Kasumi-1 (cell line): Measurements from ENCODE around the gene RGS6.
A peak's percentile ranks its signal among the peaks of the same experiment; 100 is the strongest.

Experiments used
- DNase-seq, 2 experiments: peaks; one replicate each; lab custom pipeline; 2025; lab: John Stamatoyannopoulos, UW

The RGS6 gene

GRCh38 chr14:72164420-72165228, 232.4 kb downstream of the RGS6 start:
- DNase-seq: peak; percentile 8 to 19

- DNase-seq: no peak
Measured at GRCh38 chr14:72165229-72165698, 233.0 kb downstream of the RGS6 start.

DNA sequence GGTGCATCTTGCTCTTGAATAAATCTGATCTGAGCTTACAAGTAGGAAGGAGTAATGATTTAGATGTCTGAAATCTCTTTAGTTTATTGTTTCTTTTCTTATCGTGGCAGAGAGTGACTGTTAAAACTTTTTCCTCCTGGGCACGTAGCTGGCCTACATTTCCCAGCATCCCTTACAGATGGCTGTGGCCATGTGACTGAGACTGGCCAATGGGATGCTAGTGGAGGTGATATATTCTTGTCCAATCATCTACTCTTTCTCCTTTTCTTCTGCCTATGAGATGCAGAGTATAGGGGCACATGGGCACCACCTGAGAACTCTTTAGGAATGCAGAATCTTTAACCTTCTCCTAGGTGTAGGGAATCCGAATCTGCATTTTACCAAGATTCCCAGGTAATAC, 237.3 kb downstream of the RGS6 start:
- DNase-seq: no peak

DNA sequence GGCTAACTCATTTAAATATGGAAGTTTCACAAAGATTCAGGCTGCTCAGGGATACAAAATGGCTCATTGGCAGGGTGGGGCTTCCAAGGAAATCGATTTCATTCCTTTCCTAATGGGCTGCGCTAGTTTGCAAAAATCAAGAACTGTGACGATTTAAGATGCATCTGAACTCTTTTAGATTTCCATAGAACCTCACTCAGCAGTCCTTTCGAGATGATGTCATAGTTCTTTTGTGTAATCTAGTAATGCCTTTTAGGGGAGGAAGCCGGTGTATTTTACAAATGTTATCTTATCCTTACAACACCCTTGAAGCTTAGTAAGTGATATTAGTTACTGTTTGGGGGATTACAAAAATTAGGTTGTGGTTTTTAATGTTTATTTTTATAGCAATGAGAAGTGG, 239.8 kb downstream of the RGS6 start:
- DNase-seq: no peak

GRCh38 chr14:72172597-72172996, 240.4 kb downstream of the RGS6 start:
- DNase-seq: no peak

DNA sequence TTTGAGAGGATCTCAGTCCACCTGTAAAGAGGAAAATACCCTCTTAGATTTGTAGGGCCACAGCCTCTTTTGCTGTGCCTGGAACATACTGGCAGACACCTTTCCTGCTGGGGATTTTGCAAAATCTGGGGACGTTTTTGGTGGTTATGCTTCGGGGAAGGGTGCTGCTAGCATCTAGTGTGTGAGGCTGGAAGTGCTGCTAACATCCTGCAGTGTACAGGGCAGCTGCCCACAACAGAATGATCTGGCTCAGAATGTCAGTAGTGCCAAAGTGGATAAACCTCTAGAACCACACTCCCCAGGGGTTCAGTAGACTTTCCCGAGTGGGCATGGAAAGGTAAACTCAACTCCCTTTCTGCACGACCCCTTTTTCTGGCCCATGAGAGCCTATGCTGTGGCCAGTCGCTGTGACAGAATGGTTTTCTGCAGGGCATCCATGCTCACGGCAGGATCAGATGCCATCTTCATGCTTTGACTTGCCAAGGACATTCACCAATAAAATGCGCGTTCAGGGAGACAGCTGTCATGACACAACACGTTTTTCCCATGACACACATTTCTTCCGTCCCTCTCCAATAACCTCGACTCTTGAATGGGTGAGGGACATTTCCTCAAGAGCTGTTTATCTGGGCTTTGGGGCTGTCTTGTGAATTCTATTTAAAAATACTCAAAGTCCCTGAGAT, 240.9 kb downstream of the RGS6 start:
- DNase-seq: no peak

- no peak for DNase-seq
Measured at GRCh38 chr14:72177251-72177650, 245.0 kb downstream of the RGS6 start.

GRCh38 chr14:72178517-72178916, 246.3 kb downstream of the RGS6 start:
- peak in 1 of 2 experiments; percentile 1 for DNase-seq

GRCh38 chr14:72182708-72183432, 250.6 kb downstream of the RGS6 start:
- no peak for DNase-seq

DNA sequence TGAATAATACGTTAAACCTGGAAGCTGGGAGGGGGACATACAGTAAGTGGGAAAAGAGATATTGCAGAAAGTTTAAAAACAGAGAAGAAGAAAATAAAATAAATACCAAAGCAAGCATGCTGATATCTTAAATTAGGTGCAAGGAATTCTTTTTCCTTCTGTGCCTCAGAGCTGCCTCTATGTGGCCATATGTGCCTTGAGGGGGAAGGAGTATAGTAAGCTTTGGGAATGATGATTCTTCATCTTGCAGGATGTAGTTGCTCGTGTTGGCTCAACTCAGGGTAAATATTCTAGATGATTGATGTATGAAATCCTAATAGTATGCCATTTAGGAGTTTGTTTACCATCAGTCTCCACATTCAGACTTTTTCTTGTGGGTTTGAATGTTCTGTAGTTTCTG, 251.4 kb downstream of the RGS6 start:
- DNase-seq: no peak

GRCh38 chr14:72186523-72186922, 254.3 kb downstream of the RGS6 start:
- no peak for DNase-seq

GRCh38 chr14:72196237-72197015, 264.2 kb downstream of the RGS6 start:
- no peak for DNase-seq

DNA sequence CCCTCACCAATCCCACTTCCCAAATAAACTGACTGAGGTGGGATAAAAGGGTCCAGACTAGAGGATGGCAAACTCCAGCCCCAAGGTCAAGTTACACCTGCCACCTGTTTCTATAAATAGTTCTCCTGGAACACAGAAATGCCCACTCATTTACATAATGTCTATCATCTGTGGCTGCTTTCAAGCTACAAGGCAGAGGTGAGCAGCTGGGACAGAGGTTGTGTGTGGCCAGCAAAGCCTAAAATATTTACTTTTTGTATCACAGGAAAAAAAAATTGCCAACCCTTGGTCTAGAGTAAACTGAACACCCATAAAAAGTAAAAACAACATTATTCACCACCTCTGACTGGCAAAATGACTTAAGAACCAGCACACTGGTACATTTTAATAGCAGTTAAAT, 269.4 kb downstream of the RGS6 start:
- DNase-seq: no peak

- no peak for DNase-seq
Measured at GRCh38 chr14:72213424-72213823, 281.2 kb downstream of the RGS6 start.

DNA sequence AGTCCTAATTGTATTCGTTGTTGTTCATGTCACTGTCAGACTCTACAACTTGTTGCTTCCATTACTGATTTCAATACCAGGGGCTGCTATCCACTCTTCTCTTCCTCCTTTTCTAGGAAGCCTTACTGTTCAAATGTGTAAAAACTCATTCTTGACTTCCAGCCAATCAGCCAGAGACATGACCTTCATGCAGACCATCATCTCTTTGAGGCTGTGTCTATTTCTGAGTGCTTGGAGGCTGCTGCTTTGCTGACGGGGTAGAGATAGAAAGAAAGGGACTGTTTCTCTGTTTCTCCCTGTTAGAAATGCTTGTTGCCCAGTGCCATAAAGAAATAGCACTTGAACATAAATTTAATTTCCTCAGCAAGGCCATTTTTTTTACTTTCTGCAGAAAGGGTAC, 282.9 kb downstream of the RGS6 start:
- DNase-seq: no peak

DNA sequence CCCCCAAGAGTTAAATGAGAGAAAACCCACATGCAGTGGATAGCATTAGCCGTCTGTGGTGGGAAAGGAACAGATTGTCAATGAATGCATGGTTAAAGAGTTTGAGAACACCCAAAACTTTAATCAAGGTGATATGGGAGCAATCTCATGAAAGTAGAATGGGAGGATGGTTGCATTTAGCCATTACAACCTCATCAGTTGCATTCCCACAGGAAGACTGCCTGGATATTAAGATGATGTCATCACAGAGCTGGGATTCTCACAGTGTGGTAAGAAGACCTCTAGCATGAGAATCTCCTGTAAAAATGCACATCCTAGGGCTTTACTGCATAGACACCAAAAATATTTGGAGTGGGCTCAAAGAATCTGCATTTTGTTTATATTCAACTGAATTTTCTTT, 284.9 kb downstream of the RGS6 start:
- no peak for DNase-seq

- DNase-seq: no peak
Measured at GRCh38 chr14:72222046-72222445, 289.8 kb downstream of the RGS6 start.

GRCh38 chr14:72236629-72237028, 304.4 kb downstream of the RGS6 start:
- DNase-seq: no peak

GRCh38 chr14:72237722-72238666, 305.8 kb downstream of the RGS6 start:
- DNase-seq: no peak
